ENCODE measurements around the gene PLCB4.

PLCB4 gene

DNA sequence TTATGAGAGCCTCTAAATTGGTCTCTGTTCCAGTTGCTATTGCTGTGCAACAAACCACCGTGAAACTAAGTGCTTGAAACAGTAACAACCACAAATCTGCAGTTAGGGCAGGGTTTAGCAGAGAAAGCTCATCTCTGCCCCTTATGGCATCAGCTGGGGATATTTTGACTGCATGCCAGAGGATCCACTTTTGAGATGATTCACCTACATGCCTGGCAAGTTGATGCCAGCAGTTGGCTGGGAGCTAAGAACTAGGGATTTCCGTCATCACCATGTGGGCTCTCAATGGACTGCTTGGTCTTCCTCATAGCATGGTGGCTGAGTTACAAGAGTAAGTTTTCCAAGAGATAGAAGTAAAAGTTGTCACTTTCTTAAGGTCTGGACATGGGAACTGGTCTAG, 35.1 kb downstream of the PLCB4 start:
- DNase-seq (ENCODE audit: low read depth): no peak

DNA sequence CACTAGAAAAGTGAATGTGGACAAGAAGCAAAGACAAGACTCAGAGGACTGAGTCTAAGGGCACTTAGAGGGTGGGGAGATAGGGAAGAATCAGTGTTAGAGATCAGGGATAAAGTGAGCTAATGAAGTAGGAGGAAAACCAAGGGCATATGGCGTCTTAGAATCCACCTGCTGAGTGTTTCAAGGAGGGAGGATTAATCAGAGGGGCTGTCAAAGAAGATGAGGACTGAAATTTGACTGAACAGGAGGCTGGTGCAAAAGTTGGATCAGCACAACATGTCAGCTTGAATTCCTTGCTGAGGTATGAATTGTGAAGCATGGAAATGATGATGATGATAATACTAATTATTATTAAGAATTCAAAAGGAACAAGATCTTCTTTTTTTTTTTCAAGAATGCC, 39.4 kb downstream of the PLCB4 start:
- DNase-seq (ENCODE audit: low read depth): no peak

DNA sequence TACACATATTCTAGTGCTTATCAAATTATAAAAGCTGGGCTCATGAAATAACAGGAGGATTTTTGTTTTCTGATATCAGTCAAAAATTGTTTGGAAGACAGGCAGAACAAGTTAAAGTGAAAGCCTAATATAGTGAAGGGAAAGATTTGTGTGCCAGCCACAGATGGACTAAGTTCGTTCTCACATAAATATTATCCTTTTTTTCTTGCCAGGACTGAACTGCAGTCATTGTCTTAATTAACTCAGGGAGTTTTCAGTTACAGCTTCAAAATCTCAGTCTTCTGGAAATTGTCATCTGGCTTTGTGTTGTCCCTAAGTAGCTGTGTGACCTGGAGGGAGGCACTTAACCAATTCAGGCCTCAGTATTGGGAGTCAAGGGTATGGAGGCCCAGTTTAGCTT, 40.7 kb downstream of the PLCB4 start:
- DNase-seq (ENCODE audit: low read depth): no peak

DNA sequence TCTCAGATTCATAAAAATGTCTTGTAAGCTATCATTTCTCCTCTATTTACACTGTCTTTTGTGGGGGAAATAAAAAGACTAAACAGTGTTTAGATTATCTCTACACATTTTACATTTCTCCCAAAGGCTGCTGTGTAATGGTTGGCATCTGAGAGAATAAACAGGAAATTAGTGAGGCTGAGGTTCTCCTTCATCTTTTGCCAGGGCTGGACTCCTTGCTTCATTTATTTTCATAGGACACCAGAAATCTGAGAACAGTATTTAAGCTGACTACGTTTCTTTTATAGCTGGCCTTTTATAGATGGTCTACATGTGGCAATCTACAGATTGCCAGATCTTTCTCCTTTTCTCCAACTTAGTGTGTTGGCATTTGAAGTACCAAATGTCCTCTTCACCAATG, 41.5 kb downstream of the PLCB4 start:
- DNase-seq (ENCODE audit: low read depth): no peak

DNA sequence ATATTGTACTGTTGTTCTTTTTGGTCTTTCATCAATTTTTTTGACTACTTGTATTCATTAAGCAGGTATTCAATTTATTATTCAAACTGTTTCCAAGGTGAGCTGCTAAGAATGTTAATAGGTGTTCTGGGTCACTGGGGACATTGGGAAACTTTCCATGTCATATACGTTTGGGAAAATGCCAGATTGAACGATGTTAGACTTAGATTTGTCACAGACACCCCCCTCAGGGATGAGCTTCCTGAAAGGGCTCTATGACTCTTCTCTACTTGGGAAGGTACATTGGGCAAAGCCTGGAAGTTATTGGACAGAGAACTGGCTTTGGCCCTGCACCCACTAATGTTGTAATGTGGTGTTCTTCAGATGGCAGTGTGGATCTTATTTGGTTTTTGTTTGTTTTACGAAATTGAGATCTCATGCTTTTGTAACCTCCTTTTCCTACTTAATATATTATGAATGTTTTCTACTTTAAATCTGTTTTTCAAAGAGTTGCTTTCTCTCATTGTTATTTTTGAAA, 42.1 kb downstream of the PLCB4 start:
- DNase-seq (ENCODE audit: low read depth): no peak

DNA sequence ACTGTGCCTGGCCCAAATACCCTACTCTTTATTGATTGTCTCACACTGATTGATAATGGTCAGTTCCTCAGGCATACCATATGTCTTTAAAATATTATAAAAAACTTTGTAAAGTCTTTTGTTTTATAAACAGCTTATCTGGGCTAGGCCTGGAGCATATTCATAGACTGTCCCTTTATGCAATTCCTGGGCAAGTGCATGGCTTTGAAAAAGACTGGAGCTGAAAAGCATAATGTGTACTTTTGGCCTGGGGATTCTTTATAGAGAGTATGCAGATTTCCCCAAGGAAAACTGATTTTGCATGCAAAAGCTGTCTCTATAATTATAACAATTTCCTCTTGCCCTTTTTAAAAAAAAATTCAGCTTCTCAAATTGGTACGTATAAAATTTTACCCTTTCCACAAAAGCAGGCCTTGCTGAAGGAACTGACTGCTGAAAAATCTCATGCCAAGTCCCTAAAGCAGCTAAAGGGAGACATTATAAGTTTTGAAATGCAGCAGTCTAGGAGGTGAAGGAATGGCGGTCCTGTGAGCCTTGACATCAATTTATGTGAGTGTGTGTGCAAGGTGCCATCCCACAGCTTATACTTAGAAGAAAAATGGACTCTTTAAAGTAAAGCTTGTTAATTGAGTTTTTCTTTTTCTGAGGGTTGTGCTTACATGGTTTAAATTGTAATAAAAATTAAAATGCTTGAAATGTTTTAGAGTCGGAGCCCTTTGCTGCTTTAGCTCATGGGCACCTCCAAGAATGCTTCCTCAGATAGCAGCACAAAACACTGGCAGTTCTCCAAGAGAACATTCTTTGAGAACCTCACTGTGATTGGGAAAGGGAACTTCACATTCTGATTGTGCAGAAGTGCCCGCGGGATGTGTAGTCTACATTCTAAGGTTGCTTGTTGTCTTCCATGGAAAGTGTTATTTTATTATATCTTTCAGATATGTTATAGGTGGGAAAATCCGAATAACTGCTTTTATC, 43.9 kb downstream of the PLCB4 start:
- no peak for DNase-seq (ENCODE audit: low read depth)

DNA sequence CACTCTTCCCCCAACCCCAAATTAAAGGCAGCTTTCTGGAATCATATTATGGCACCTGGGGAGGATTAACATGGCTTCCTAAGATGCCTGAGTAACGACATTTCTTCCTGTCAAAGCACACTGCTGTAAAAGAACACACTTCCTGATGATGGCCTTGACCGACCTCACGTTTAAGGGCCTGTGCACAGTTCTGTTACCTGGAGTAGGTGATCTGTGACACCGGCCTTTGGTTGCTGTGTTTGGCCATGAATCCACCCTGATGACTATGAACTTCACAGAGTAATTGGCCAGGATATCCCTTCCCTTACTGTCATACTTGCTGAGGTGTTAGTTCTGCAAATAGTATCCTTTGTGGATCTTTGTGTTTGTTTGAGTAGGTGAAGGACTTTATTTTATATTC, 45.8 kb downstream of the PLCB4 start:
- DNase-seq (ENCODE audit: low read depth): no peak

DNA sequence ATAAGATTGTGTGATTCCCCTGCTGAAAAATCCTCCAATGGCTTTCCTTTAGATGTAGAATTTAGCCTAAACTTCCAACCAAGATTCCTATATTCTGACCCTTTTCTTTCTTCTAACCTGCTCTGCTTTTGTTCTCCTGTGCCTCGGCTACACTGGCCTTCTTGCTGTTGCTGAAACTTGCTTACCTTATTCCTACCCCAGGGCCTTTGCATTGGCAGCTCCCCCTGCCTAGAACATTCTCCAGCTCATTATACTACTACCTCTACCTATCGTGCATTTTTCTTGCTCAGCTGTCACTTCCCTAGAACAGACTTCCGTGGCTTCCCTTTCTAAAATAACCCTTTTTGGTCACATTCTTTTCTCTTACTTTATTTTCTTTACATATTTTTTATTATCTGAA, 48.7 kb downstream of the PLCB4 start:
- DNase-seq (ENCODE audit: low read depth): no peak

DNA sequence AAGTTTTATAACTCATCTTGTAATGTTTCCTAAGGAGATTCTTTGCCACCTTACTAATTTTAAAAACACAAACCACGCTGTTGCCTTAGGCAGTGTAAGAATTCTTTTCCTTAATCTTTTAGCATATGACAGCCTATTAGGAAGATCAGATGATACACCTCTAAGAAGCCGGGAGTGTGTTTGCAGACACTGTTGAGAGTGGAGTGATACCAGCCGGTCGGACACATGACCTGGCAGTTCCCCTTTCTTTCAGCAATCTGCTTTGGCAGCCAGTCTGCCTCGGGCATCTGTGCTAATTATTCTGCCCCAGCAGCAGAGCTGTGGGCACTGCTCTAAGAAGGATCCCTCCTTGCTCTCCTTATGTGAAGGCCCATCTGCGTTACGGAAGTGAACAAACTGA, 50.9 kb downstream of the PLCB4 start:
- no peak for DNase-seq (ENCODE audit: low read depth)

DNA sequence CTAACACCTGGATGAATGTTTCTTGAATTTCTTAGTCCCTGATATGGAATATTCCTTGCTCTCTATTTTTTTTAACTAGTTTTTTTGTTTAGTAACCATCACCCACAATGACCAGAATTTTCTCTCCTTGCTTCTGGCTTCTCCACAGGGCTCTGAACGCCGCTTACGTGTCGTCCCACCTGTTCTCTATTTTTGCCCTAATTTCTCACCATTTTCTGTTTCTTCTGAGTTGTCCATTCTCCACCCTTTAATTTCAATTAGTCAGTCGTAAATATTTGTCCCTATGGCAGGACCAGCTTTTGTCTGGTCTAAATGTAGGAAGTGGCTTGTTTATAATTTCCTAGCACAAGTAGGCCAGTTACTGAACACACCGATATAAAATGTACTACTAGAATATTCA, 52.3 kb downstream of the PLCB4 start:
- no peak for DNase-seq (ENCODE audit: low read depth)

DNA sequence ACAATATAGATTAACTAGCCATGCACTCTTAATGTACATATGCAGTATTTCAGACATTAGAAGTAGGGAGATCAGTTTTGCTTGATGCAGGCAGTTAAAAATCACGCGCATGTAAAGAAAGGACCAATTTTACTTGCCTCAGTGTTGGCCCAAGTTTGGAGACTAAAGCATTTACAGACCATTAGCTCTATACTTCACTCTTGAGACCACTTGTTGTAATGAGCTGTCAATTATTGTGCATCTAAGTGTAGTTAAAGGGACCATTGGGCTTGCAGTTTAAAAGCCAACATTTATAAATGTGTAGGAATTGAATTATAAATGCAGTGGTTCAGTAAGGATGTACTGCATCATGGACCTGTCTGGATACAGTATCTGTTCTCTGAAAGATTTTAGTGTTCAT, 53.7 kb downstream of the PLCB4 start:
- DNase-seq (ENCODE audit: low read depth): no peak

DNA sequence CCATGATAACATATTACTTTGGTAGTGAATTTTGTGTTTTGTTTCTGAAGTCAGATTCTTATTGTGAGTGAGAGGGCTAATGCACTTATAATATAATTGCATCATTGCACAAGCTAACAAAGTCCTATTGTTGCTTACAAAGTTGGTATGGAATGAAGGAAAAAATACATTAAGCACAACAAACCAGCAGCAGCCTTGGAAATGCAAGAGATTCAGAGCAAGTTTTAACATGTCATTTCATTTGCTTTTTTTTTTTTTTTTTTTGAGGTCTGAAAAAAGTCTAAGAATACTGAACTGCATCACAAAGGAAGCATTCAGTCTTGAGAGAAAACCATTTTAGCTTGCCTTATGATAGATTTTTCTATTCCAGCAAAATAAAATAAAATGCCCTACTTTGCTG, 57.6 kb downstream of the PLCB4 start:
- DNase-seq (ENCODE audit: low read depth): no peak

DNA sequence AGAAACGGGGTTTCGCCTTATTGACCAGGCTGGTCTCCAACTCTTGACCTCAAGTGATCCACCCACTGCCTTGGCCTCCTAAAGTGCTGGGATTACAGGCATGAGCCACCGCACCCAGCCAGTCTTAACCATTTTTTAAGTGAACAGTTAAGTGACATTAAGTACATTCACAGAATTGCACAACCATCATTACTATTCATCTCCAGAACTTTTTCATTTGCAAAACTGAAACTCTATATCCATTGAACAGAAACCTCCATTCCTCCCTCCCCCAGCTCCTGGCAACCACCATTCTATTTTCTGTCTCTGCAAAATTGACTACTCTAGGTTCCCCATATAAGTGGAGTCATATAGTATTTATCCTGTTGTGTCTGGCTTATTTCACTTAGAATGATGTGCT, 59.7 kb downstream of the PLCB4 start:
- DNase-seq (ENCODE audit: low read depth): no peak

DNA sequence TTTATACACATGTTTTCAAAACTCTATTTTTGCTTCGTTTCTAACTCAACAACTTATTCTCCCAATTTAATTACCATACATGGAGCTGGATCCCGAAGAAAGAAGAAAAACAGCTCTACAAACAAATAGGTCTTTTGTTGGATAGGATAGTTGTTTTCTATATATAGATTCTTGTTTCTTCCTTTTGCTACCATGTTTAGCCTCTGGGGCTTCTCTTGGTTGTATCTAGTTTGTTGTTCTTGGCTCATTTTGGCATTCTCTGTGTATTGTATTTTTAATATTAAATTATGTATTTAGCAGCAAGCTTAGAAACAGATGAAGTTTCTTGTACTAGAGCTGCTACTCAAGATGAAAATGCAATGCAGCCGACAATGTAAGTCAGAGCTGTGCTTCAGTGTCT, 60.9 kb downstream of the PLCB4 start:
- no peak for DNase-seq (ENCODE audit: low read depth)

DNA sequence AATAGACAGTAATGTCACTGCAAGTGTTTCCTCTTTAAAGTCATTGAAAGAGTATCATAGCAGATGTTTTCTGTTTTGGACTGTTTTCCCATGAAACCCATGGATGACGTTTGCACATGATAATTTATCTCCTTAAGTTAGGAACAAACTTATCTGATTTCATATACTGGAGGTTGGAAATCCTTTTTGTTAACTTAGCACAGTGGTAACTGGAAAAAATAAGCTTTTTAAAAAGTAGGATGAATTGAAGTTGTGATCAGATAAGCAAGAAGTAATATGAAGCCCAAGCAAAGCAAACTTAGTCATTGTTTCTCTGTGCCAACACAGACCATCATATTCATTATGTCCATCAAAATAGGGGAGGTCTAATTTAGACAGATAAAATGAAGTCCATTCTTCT, 61.6 kb downstream of the PLCB4 start:
- no peak for DNase-seq (ENCODE audit: low read depth)

DNA sequence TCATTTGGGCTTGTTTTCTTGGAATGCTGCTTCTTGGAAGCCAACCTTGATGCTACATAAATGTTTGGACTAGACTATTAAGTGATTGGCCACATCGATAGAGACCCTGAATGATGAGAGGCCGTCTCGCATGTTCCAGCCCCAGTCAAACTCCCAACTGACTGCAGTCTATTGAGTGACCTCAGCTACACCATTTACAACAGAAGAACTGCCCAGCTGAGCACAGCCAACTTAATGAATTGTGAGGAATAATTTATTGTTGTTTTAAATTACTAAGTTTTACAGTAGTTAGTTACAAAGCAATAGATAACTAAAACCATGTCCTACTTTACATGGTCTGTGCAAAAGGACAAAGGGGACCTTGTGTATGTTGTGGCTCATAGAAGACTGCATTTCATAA, 63.0 kb downstream of the PLCB4 start:
- DNase-seq (ENCODE audit: low read depth): no peak

DNA sequence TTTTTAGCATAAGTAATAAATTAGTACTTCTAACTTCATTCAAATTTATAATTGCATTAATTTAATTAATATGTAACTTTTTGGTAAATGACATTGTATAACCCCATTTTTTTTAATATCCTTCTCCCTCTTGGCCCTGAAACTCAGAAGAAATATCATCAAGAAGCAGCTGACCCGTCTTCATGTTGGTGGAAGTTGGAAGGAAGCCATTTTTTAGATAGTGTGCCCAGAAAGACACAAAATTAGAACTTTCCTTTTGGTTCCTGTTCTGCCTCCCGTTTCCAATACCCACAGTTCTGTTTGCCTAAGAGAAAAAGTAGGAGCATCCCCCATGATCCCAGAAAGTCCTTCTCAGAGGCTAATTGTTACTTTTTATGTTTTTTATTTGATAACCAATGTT, 65.5 kb downstream of the PLCB4 start:
- DNase-seq (ENCODE audit: low read depth): no peak

DNA sequence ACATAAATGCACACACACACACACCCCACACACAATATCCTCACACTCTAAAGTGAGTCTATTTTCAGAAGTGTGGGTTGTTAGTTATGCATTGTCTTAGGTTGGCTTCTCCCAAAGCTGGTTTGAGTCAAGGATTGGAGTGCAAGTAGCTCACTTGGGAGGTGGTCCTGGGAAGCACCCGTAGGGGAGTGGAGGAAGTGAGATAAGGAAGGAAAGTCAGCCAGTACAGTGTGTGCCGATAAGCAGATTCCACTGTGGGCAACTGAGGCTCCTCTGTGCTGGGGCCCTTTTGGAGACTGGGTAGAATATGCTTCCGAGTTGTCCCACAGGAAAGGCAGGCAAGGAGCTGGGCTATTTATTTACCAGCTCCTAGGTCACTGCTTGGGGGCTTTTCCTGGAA, 67.2 kb downstream of the PLCB4 start:
- no peak for DNase-seq (ENCODE audit: low read depth)

DNA sequence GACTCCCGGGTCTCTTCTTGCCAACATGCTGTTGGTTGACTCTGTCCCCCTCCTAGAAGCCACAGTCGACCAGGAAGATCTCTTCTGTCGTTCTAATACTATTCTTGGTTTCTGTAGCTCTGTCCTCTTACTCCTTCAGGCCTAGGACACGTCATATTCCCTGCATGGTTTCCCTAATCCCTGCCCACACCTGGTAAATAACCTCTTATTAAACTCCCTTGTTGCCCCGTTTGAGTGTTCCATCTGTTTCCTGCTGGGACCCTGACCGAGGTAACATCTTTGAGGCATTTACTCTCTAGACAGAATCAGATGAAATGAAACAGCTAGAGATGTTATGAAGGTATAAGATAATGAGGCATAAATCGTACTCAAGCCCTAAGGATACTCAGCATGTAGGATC, 68.1 kb downstream of the PLCB4 start:
- DNase-seq (ENCODE audit: low read depth): no peak

DNA sequence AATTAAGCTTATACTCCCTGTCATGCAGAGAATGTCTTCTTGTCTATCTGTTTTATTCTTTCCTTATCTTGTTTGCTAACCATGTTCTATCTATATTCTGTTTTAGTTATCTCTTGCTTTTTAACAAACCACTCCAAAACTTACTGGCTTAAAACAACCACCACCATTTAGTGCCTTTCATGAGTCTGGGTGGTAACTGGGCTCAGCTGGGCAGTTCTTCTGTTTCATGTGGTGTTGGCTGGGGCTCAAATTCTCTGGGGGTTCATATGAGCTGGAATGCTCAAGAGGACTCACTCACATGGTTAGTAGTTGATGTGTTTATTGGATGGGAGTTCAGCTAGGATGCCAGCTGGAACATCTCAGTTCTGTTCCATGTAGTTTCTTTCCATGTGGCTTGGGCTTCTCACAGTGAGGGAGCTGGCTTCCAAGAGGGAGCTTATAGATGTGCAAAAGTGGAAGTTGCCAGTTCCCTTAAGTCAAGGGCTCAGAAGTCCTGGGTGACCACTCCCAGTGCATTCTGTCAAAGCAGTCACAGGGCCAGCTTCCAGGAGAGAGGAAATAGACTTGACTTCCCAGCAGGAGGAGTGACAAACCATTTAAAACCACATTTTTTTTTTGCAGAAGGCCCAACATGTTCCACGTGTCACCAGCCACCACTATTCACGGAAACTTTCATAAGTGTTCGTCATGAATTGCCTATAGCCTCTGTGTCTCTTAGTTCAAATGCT, 70.4 kb downstream of the PLCB4 start:
- DNase-seq (ENCODE audit: low read depth): no peak

DNA sequence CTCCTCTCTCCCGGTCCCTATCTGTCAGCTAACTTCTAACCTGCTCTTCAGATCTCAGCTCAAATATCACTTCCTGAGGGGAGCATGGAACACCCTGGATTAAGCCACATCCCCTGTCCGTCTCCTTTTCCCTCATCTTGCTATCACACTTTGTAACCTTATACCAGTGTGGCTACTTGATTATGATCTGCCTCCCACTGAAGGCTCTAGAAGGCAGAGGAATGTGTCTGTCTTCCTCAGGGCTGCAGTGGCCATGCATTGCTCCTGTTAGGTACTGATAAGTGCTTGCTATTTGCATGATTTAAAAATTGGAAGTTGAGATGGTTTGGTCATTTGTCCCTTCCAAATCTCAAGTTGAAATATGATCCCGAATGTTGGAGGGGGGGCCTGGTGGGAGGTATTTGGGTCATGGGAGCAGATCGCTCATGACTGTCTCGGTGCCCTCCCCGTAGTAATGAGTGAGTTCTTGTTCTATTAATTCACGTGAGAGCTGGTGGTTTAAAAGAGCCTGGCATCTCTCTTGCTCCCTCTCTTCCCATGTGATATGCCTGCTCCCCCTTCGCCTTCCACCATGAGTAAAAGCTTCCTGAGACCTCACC, 71.4 kb downstream of the PLCB4 start:
- no peak for DNase-seq (ENCODE audit: low read depth)

DNA sequence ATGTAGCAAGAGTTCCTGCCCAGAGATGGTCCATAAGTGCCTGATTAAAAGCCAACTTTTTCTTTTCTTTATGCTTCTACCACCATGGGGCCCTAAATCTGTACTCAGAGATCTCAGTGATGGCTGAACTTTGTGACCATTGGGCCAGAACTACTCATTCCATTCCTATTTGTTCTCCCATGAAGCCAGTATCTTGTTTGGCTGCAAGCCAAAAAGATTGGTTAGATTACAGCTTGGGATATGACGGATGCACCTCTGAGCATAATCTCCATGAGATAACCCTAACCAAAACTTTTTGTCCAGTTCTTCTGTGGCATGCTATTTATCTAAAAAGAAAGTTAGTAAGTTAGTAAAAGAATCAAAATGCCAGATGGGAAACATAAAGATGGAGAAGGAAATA, 72.2 kb downstream of the PLCB4 start:
- no peak for DNase-seq (ENCODE audit: low read depth)

DNA sequence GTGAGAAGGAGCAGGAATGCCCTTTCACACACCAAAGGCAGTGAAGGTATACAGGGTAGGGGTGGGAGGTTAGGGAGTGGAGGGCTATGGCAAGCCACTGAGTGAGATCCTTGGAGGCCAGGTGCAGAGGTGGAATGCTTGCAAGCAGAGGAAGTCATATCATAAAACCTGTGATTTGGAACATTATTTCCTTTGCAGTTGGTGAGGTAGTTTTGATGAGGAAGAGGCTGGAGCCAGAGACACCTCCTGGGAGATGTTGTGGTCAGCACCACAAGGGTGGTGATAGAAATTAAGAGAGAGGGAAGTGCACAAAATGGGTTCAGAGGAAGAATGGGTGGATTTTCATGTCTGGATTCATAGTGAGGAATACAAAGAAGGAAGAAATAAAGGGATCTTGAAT, 73.0 kb downstream of the PLCB4 start:
- DNase-seq (ENCODE audit: low read depth): no peak
